Hepatocyte (in vitro differentiated cells): ENCODE results near the gene AK2. TPM values are rescaled to one million over a fixed set of nuclear protein-coding genes. Genes with fewer than 3 reads are reported as not detected.

Source experiments
- DNase-seq: peaks from one replicate; pipeline ENCODE4 v3.0.0-alpha.2; 2016; ENCODE audit warnings: low spot score
- H2AFZ ChIP-seq: fragments of 200-600 bp; sonication (generic); 2 replicates; pipeline ENCODE4 v1.6.0; 2016; ENCODE audit warnings: antibody characterized with exemption, mild to moderate bottlenecking
- H3K27ac ChIP-seq: fragments of 200-600 bp; sonication (generic); 2 replicates; pipeline ENCODE4 v1.5.1; 2016; ENCODE audit warnings: mild to moderate bottlenecking
- H3K27me3 ChIP-seq: fragments of 200-600 bp; sonication (generic); 2 replicates; pipeline ENCODE4 v1.6.1; 2016
- H3K36me3 ChIP-seq: fragments of 200-600 bp; sonication (generic); replicated peaks from 2 replicates; pipeline ENCODE4 v1.5.1; 2016; ENCODE audit warnings: low read depth; ENCODE audit not compliant: insufficient read depth
- H3K4me1 ChIP-seq: fragments of 200-600 bp; sonication (generic); 2 replicates; pipeline ENCODE4 v1.5.1; 2016; ENCODE audit warnings: mild to moderate bottlenecking, moderate library complexity; ENCODE audit not compliant: insufficient read depth
- H3K4me2 ChIP-seq: fragments of 200-600 bp; sonication (generic); 2 replicates; pipeline ENCODE4 v1.6.0; 2016
- H3K4me3 ChIP-seq: fragments of 200-600 bp; sonication (generic); 2 replicates; pipeline ENCODE4 v1.5.1; 2016; ENCODE audit warnings: mild to moderate bottlenecking
- H3K79me2 ChIP-seq: fragments of 200-600 bp; sonication (generic); 2 replicates; pipeline ENCODE4 v1.6.0; 2017; ENCODE audit warnings: mild to moderate bottlenecking
- H3K9me2 ChIP-seq: fragments of 200-600 bp; sonication (generic); replicated peaks from 2 replicates; pipeline ENCODE4 v1.6.0; 2017; ENCODE audit warnings: mild to moderate bottlenecking; ENCODE audit not compliant: insufficient read depth
- H3K9me3 ChIP-seq: fragments of 200-600 bp; sonication (generic); 2 replicates; pipeline ENCODE4 v1.5.1; 2016; ENCODE audit warnings: low read depth, mild to moderate bottlenecking
- H4K20me1 ChIP-seq: fragments of 200-600 bp; sonication (generic); 2 replicates; pipeline ENCODE4 v1.6.0; 2016; ENCODE audit warnings: mild to moderate bottlenecking; ENCODE audit not compliant: insufficient read depth, poor library complexity, severe bottlenecking
- CTCF ChIP-seq: fragments of 200-600 bp; sonication (generic); IDR thresholded peaks from 2 replicates; pipeline ENCODE4 v1.5.1; 2016; ENCODE audit warnings: antibody characterized with exemption, mild to moderate bottlenecking; ENCODE audit not compliant: poor library complexity
- EZH2 ChIP-seq: fragments of 200-600 bp; sonication (generic); IDR thresholded peaks from 2 replicates; pipeline ENCODE4 v1.6.1; 2016; ENCODE audit warnings: antibody characterized with exemption, mild to moderate bottlenecking, borderline replicate concordance
- EZH2phosphoT487 ChIP-seq: fragments of 200-600 bp; sonication (generic); IDR thresholded peaks from one replicate; pipeline ENCODE4 v1.6.1; 2018; ENCODE audit warnings: antibody characterized with exemption, mild to moderate bottlenecking, low read depth, moderate library complexity; ENCODE audit not compliant: unreplicated experiment, severe bottlenecking
- WGBS: methylation state at CpG from one replicate; pipeline ENCODE4 v1.1.6; 2016; ENCODE audit warnings: low lambda C conversion rate; ENCODE audit errors: missing lambda C conversion rate; 5-methylcytosine and 5-hydroxymethylcytosine counted together
- polyA plus RNA-seq: library from polyadenylated mRNA; unstranded; fragments of >200 nt; fragmentation: Nextera tagmentation; extraction: Ambion mirVana; gene quantifications from 2 replicates; pipeline ENCODE4 v1.2.1, GENCODE V29; 2016
- total RNA-seq: library from RNA; depleted of rRNA; stranded (reverse); fragments of >200 nt; gene quantifications from 2 replicates; pipeline ENCODE4 v1.2.3, GENCODE V29; 2014

AK2 gene
- total and polyA plus RNA-seq, 2 experiments from 2014 or later = 120 to 147 TPM

- peaks cover 35% of the 10 kb centered on the region for H4K20me1 ChIP-seq
- 3% methylated on average over 46 of the region's 83 CpGs for WGBS
- H2AFZ ChIP-seq = peak within 1 kb of the TSS; percentile 58
- H3K27ac ChIP-seq = peak within 1 kb of the TSS; percentile 83
- DNase-seq = peak; percentile 97
- peak within 1 kb of the TSS; percentile 96 for H3K4me2 ChIP-seq
- H3K9me2 ChIP-seq = no peaks in the 10 kb centered on the region
- H3K36me3 ChIP-seq = no peaks in the 10 kb centered on the region
- H3K9me3 ChIP-seq = no peaks in the 10 kb centered on the region
- peak within 1 kb of the TSS; percentile 96 for H3K4me3 ChIP-seq
- peaks cover 43% of the 10 kb centered on the region for H3K79me2 ChIP-seq
- TF ChIP-seq EZH2phosphoT487 (no peak), CTCF (no peak), EZH2 (no peak)
- H3K27me3 ChIP-seq = no peaks in the 10 kb centered on the region
- peaks cover 11% of the 10 kb centered on the region for H3K4me1 ChIP-seq
These were observed 72.0 kb downstream of the AK2 start, which contains the start of gene RNF19B for GRCh38 chr1:32964461-32965250. Gene RNF19B, minus strand, starts transcription at chr1:32964809. Its CDS starts 124 bp downstream, at chr1:32964685.

GRCh38 chr1:32963746-32964460 is 72.8 kb downstream of the AK2 start:
- Histone ChIP-seq H3K4me2 (peak overlapping the region; percentile 96), H3K27me3 (no peaks in the 10 kb centered on the region), H3K9me2 (no peaks in the 10 kb centered on the region), H3K27ac (peak overlapping the region; percentile 77), H3K36me3 (no peaks in the 10 kb centered on the region), H3K79me2 (peaks cover 50% of the 10 kb centered on the region), H4K20me1 (peaks cover 35% of the 10 kb centered on the region), H3K4me1 (peaks cover 11% of the 10 kb centered on the region), H3K9me3 (no peaks in the 10 kb centered on the region), H3K4me3 (peak overlapping the region; percentile 96), H2AFZ (peak overlapping the region; percentile 50)
- peak; percentile 76 for DNase-seq
- no peak for TF ChIP-seq EZH2
- WGBS = 1% methylated on average over 37 of the region's 78 CpGs

GRCh38 chr1:32962248-32962896 is 74.3 kb downstream of the AK2 start:
- H3K4me1 ChIP-seq = peaks cover 11% of the 10 kb centered on the region
- WGBS = 51% methylated on average over 6 of the region's 6 CpGs

More at GRCh38 chr1:32962248-32962896, 74.3 kb downstream of the AK2 start:
- Histone ChIP-seq H3K27me3 (no peaks in the 10 kb centered on the region), H3K79me2 (peaks cover 65% of the 10 kb centered on the region), H3K9me2 (no peaks in the 10 kb centered on the region), H2AFZ (no peak overlapping the region), H3K4me3 (peak overlapping the region; percentile 96), H3K27ac (no peak overlapping the region), H3K36me3 (no peaks in the 10 kb centered on the region), H3K4me2 (peak overlapping the region; percentile 96), H4K20me1 (peaks cover 46% of the 10 kb centered on the region), H3K9me3 (no peaks in the 10 kb centered on the region)
- no peak for TF ChIP-seq EZH2phosphoT487
- TF ChIP-seq CTCF = no peak
- TF ChIP-seq EZH2 = no peak
- no peak for DNase-seq
